ENCODE results near the gene TSSK6. TPM values are rescaled to one million over a fixed set of nuclear protein-coding genes. Genes with fewer than 3 reads are reported as not detected.

Gene TSSK6
- total RNA-seq, 4 donors from 2014 or later = 1.9 to 3.8 (median 3.0) TPM

DNA sequence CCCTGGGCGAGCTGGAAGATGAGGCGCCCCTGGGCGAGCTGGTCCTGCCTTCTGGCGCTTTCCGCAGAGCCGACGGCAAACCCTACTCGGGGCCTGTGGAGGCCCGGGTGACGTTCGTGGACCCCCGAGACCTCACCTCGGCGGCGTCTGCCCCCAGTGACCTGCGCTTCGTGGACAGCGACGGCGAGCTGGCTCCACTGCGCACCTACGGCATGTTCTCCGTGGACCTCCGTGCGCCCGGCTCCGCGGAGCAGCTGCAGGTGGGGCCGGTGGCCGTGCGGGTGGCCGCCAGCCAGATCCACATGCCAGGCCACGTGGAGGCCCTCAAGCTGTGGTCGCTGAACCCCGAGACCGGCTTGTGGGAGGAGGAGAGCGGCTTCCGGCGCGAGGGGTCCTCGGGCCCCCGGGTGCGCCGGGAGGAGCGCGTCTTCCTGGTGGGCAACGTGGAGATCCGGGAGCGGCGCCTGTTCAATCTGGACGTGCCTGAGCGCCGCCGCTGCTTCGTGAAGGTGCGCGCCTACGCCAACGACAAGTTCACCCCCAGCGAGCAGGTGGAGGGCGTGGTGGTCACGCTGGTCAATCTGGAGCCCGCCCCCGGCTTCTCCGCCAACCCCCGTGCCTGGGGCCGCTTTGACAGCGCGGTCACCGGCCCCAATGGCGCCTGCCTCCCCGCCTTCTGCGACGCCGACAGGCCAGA, 29.1 kb upstream of the TSSK6 start:
- H3K9me3 ChIP-seq = no peaks in the 10 kb centered on the region
- WGBS = 92% methylated on average over 42 of the region's 75 CpGs
- H3K36me3 ChIP-seq = no peaks in the 10 kb centered on the region
- H3K4me3 ChIP-seq = no peak overlapping the region
- H3K27me3 ChIP-seq = peaks cover 49% of the 10 kb centered on the region
- peaks cover 26% of the 10 kb centered on the region for H3K4me1 ChIP-seq
- no peak for DNase-seq (ENCODE audit: low spot score in 2 of 2)
- no peak overlapping the region for H3K27ac ChIP-seq
- TF ChIP-seq CTCF (IDR thresholded peaks at IDR 0.05) (no peak), POLR2AphosphoS5 (IDR thresholded peaks at IDR 0.05) (no peak), EP300 (IDR thresholded peaks at IDR 0.05) (no peak), POLR2A (IDR thresholded peaks at IDR 0.05) (no peak)

DNA sequence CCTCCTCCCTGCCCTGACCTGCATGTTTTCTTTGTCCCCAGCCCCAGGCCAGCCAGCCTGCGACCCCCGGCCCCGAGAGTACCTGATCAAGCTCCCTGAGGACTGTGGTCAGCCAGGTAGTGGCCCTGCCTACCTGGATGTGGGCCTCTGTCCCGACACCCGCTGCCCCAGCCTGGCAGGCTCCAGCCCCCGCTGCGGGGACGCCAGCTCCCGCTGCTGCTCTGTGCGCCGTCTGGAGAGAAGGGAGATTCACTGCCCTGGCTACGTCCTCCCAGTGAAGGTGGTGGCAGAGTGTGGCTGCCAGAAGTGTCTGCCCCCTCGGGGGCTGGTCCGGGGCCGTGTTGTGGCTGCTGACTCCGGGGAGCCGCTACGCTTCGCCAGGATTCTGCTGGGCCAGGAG, 28.3 kb upstream of the TSSK6 start:
- no peak for DNase-seq (ENCODE audit: low spot score in 2 of 2)
- Histone ChIP-seq H3K4me3 (no peak overlapping the region), H3K4me1 (peaks cover 32% of the 10 kb centered on the region), H3K27ac (no peak overlapping the region), H3K27me3 (peaks cover 43% of the 10 kb centered on the region), H3K36me3 (no peaks in the 10 kb centered on the region), H3K9me3 (no peaks in the 10 kb centered on the region)
- TF ChIP-seq POLR2A (IDR thresholded peaks at IDR 0.05) (no peak), CTCF (IDR thresholded peaks at IDR 0.05) (no peak), POLR2AphosphoS5 (IDR thresholded peaks at IDR 0.05) (no peak), EP300 (IDR thresholded peaks at IDR 0.05) (no peak)
- 97% methylated on average over 18 of the region's 19 CpGs for WGBS

DNA sequence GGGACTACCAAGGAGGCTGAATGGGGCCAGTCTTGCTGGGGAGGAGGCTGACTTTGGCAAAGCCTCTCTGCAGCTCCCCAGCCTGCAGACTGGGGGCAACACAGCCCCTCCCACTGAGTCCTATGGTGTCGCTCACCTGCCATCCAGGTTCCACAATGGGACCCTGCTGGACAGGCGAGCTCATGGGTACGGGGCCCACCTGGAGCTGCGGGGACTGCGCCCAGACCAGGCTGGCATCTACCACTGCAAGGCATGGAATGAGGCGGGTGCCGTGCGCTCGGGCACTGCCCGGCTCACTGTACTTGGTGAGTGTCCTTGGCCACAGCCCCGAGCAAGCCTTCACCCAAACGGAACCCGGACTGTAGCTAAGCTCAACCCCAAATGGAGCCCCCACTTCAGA, 27.8 kb upstream of the TSSK6 start:
- no peaks in the 10 kb centered on the region for H3K36me3 ChIP-seq
- DNase-seq (ENCODE audit: low spot score in 2 of 2) = no peak
- no peak overlapping the region for H3K4me3 ChIP-seq
- H3K27ac ChIP-seq = no peak overlapping the region
- WGBS = 93% methylated on average over 7 of the region's 13 CpGs
- H3K4me1 ChIP-seq = peaks cover 37% of the 10 kb centered on the region
- no peaks in the 10 kb centered on the region for H3K9me3 ChIP-seq
- H3K27me3 ChIP-seq = peaks cover 40% of the 10 kb centered on the region
- TF ChIP-seq POLR2A (IDR thresholded peaks at IDR 0.05) = no peak
- TF ChIP-seq POLR2AphosphoS5 (IDR thresholded peaks at IDR 0.05) = no peak
- TF ChIP-seq CTCF (IDR thresholded peaks at IDR 0.05) = no peak
- no peak for TF ChIP-seq EP300 (IDR thresholded peaks at IDR 0.05)

- Histone ChIP-seq H3K27me3 (peaks cover 35% of the 10 kb centered on the region), H3K27ac (no peak overlapping the region), H3K9me3 (no peaks in the 10 kb centered on the region), H3K36me3 (no peaks in the 10 kb centered on the region), H3K4me3 (no peak overlapping the region), H3K4me1 (peaks cover 42% of the 10 kb centered on the region)
- no peak for DNase-seq (ENCODE audit: low spot score in 2 of 2)
- TF ChIP-seq EP300 (IDR thresholded peaks at IDR 0.05) (no peak), POLR2AphosphoS5 (IDR thresholded peaks at IDR 0.05) (no peak), CTCF (IDR thresholded peaks at IDR 0.05) (no peak), POLR2A (IDR thresholded peaks at IDR 0.05) (no peak)
- WGBS = 81% methylated on average over 7 of the region's 12 CpGs
Measured at GRCh38 chr19:19542507-19542906, 27.2 kb upstream of the TSSK6 start.

- DNase-seq (ENCODE audit: low spot score in 2 of 2) = no peak
- Histone ChIP-seq H3K4me3 (no peak overlapping the region), H3K27me3 (peaks cover 26% of the 10 kb centered on the region), H3K9me3 (no peaks in the 10 kb centered on the region), H3K27ac (no peak overlapping the region), H3K4me1 (peaks cover 41% of the 10 kb centered on the region), H3K36me3 (no peaks in the 10 kb centered on the region)
- TF ChIP-seq CTCF (IDR thresholded peaks at IDR 0.05) = no peak
- TF ChIP-seq POLR2AphosphoS5 (IDR thresholded peaks at IDR 0.05) = no peak
- no peak for TF ChIP-seq EP300 (IDR thresholded peaks at IDR 0.05)
- no peak for TF ChIP-seq POLR2A (IDR thresholded peaks at IDR 0.05)
- 54% methylated on average over 7 of the region's 16 CpGs for WGBS
Measured at GRCh38 chr19:19541616-19542015, 26.3 kb upstream of the TSSK6 start.
